Measurements from ENCODE around the gene KLHL6. TPM values are rescaled to one million over a fixed set of nuclear protein-coding genes. Genes with fewer than 3 reads are reported as not detected.

KLHL6 gene
- polyA plus RNA-seq, 1 of the 3 experiments (the other 2 are of a cell fraction) = not detected

DNA sequence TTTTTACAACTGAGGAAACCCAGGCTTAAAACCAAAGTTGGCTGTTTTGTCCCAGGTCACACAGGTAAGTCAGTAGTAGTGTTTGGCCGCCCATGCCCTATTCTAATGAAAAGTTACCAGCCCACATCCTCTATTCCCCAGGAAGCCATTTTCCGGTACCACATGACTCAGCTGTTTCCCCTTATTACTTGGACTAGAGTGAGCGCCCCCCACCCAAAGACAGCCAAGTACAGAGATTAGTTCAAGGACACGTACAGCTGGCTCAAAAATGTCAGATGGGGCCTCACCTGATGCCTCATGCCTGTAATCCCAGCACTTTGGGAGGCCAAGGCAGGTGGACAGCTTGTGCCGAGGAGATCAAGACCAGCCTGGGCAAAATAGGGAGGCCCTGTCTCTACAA lies 8.5 kb upstream of the KLHL6 start:
- DNase-seq = no peak
- no peak overlapping the region for H3K4me2 ChIP-seq
- CTCF ChIA-PET = interaction anchor here (0.6 kb wide), 1 partner anchor 55 kb away, joined by 3 read pairs; no protein-coding TSS in a partner anchor

DNA sequence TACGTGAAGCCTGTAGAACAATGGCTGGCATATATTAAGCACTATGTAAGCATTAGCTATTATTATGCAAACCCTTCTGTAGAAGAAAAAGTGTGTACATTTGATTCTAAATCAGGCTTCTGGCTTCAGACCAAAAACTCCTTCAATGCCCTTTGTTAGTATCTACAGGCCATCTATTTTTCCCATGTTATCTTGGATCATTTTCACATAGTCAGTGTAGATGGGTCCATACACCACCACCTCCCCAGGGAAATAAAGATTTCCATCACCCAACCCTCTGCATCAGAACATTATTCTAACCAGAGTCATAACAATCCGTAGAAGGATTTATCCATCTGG lies 8.0 kb upstream of the KLHL6 start:
- ChIA-PET POLR2A (no interaction called here), CTCF (interaction anchor here (0.6 kb wide), 1 partner anchor 56 kb away, joined by 3 read pairs; no protein-coding TSS in a partner anchor)
- Histone ChIP-seq H3K27me3 (ENCODE audit: insufficient read depth) (no peaks in the 10 kb centered on the region), H4K20me1 (ENCODE audit: insufficient read depth) (no peaks in the 10 kb centered on the region), H2AFZ (ENCODE audit: low read depth) (no peak overlapping the region), H3K4me1 (ENCODE audit: control insufficient read depth in 1 of 2, insufficient read depth in 2 of 2, low read depth in 1 of 2, low read length in 1 of 2) (peaks cover 0 to 5% of the 10 kb centered on the region in 2 experiments; a peak in 1 of 4 replicates), H3K9me3 (no peaks in the 10 kb centered on the region), H3F3A (replicated peaks; ENCODE audit: insufficient read depth) (no peaks in the 10 kb centered on the region), H3K4me2 (no peak overlapping the region), H3K9me2 (no peaks in the 10 kb centered on the region), H3K36me3 (replicated peaks in 1 of 2; ENCODE audit: control insufficient read depth in 1 of 2, insufficient read depth in 2 of 2, low read length in 1 of 2) (no peaks in the 10 kb centered on the region), H3K9ac (no peak overlapping the region), H3K4me3 (ENCODE audit: low read depth in 2 of 2, low read length in 1 of 2) (no peak overlapping the region), H3K79me2 (ENCODE audit: insufficient read depth) (no peaks in the 10 kb centered on the region), H3K27ac (ENCODE audit: low read depth in 2 of 2, low read length in 1 of 2) (no peak overlapping the region)
- WGBS (ENCODE audit: low lambda C conversion rate) = 49% methylated on average over 2 of the region's 2 CpGs
- no peak for TF ChIP-seq RFX5 (IDR thresholded peaks at IDR 0.05; ENCODE audit: low read length)
- no peak for TF ChIP-seq GABPA (IDR thresholded peaks at IDR 0.05; ENCODE audit: low read depth)
- TF ChIP-seq FOXM1 (IDR thresholded peaks at IDR 0.05; ENCODE audit: low read depth) = no peak
- TF ChIP-seq, protein P1, sequence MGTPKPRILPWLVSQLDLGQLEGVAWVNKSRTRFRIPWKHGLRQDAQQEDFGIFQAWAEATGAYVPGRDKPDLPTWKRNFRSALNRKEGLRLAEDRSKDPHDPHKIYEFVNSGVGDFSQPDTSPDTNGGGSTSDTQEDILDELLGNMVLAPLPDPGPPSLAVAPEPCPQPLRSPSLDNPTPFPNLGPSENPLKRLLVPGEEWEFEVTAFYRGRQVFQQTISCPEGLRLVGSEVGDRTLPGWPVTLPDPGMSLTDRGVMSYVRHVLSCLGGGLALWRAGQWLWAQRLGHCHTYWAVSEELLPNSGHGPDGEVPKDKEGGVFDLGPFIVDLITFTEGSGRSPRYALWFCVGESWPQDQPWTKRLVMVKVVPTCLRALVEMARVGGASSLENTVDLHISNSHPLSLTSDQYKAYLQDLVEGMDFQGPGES (IDR thresholded peaks at IDR 0.05; ENCODE audit: low read depth, low read length) = no peak
- no peak for TF ChIP-seq MEF2A (IDR thresholded peaks at IDR 0.05; ENCODE audit: borderline replicate concordance, low read depth)
- TF ChIP-seq, protein P2, sequence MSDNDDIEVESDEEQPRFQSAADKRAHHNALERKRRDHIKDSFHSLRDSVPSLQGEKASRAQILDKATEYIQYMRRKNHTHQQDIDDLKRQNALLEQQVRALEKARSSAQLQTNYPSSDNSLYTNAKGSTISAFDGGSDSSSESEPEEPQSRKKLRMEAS (IDR thresholded peaks at IDR 0.05; ENCODE audit: low read depth) = no peak
- TF ChIP-seq, protein P3, sequence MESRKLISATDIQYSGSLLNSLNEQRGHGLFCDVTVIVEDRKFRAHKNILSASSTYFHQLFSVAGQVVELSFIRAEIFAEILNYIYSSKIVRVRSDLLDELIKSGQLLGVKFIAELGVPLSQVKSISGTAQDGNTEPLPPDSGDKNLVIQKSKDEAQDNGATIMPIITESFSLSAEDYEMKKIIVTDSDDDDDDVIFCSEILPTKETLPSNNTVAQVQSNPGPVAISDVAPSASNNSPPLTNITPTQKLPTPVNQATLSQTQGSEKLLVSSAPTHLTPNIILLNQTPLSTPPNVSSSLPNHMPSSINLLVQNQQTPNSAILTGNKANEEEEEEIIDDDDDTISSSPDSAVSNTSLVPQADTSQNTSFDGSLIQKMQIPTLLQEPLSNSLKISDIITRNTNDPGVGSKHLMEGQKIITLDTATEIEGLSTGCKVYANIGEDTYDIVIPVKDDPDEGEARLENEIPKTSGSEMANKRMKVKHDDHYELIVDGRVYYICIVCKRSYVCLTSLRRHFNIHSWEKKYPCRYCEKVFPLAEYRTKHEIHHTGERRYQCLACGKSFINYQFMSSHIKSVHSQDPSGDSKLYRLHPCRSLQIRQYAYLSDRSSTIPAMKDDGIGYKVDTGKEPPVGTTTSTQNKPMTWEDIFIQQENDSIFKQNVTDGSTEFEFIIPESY (IDR thresholded peaks at IDR 0.05; ENCODE audit: borderline replicate concordance, low read depth) = no peak
- no peak for TF ChIP-seq ELF1 (IDR thresholded peaks at IDR 0.05)
- TF ChIP-seq POLR2AphosphoS5 (IDR thresholded peaks at IDR 0.05; ENCODE audit: low read depth, low read length) = no peak
- TF ChIP-seq, protein P4, sequence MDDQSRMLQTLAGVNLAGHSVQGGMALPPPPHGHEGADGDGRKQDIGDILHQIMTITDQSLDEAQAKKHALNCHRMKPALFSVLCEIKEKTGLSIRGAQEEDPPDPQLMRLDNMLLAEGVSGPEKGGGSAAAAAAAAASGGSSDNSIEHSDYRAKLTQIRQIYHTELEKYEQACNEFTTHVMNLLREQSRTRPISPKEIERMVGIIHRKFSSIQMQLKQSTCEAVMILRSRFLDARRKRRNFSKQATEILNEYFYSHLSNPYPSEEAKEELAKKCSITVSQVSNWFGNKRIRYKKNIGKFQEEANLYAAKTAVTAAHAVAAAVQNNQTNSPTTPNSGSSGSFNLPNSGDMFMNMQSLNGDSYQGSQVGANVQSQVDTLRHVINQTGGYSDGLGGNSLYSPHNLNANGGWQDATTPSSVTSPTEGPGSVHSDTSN (IDR thresholded peaks at IDR 0.05) = no peak
- TF ChIP-seq EZH2phosphoT487 (IDR thresholded peaks at IDR 0.05; ENCODE audit: borderline replicate concordance, low read depth) = no peak
- TF ChIP-seq YY1 (IDR thresholded peaks at IDR 0.05; ENCODE audit: low read depth) = no peak
- TF ChIP-seq GATA2 (CRISPR knock-in tag; IDR thresholded peaks at IDR 0.05) = no peak
- no peak for TF ChIP-seq NRF1 (IDR thresholded peaks at IDR 0.05; ENCODE audit: low read depth, low read length)
- no peak for DNase-seq

More for the DNA sequence above, 8.5 kb upstream of the KLHL6 start:
- Histone ChIP-seq H3K27me3 (ENCODE audit: insufficient read depth) (no peaks in the 10 kb centered on the region), H3F3A (replicated peaks; ENCODE audit: insufficient read depth) (no peaks in the 10 kb centered on the region), H3K9ac (no peak overlapping the region), H3K4me3 (ENCODE audit: low read depth in 2 of 2, low read length in 1 of 2) (no peak overlapping the region), H3K4me1 (ENCODE audit: control insufficient read depth in 1 of 2, insufficient read depth in 2 of 2, low read depth in 1 of 2, low read length in 1 of 2) (peaks cover 0 to 5% of the 10 kb centered on the region in 2 experiments; a peak in 1 of 4 replicates), H2AFZ (ENCODE audit: low read depth) (no peak overlapping the region), H3K27ac (ENCODE audit: low read depth in 2 of 2, low read length in 1 of 2) (no peak overlapping the region), H3K36me3 (replicated peaks in 1 of 2; ENCODE audit: control insufficient read depth in 1 of 2, insufficient read depth in 2 of 2, low read length in 1 of 2) (no peaks in the 10 kb centered on the region), H3K9me2 (no peaks in the 10 kb centered on the region), H3K79me2 (ENCODE audit: insufficient read depth) (no peaks in the 10 kb centered on the region), H3K9me3 (no peaks in the 10 kb centered on the region), H4K20me1 (ENCODE audit: insufficient read depth) (no peaks in the 10 kb centered on the region)
- POLR2A ChIA-PET = no interaction called here
- whole genome bisulfite sequencing (ENCODE audit: low lambda C conversion rate) = 66% methylated on average over 5 of the region's 5 CpGs
- TF ChIP-seq GATA2 (CRISPR knock-in tag; IDR thresholded peaks at IDR 0.05) = no peak
- TF ChIP-seq FOXJ3 (CRISPR knock-in tag; IDR thresholded peaks at IDR 0.05) = no peak
- TF ChIP-seq, protein P5, sequence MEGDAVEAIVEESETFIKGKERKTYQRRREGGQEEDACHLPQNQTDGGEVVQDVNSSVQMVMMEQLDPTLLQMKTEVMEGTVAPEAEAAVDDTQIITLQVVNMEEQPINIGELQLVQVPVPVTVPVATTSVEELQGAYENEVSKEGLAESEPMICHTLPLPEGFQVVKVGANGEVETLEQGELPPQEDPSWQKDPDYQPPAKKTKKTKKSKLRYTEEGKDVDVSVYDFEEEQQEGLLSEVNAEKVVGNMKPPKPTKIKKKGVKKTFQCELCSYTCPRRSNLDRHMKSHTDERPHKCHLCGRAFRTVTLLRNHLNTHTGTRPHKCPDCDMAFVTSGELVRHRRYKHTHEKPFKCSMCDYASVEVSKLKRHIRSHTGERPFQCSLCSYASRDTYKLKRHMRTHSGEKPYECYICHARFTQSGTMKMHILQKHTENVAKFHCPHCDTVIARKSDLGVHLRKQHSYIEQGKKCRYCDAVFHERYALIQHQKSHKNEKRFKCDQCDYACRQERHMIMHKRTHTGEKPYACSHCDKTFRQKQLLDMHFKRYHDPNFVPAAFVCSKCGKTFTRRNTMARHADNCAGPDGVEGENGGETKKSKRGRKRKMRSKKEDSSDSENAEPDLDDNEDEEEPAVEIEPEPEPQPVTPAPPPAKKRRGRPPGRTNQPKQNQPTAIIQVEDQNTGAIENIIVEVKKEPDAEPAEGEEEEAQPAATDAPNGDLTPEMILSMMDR (IDR thresholded peaks at IDR 0.05) = no peak
- TF ChIP-seq ELF1 (IDR thresholded peaks at IDR 0.05) = no peak
- no peak for TF ChIP-seq POLR2AphosphoS5 (IDR thresholded peaks at IDR 0.05; ENCODE audit: low read depth, low read length)
- TF ChIP-seq TAF1 (IDR thresholded peaks at IDR 0.05; ENCODE audit: borderline replicate concordance, low read depth, low read length) = no peak

All from SK-N-SH (cell line).